Measurements from ENCODE around the gene MSLN.

- no peak for TF ChIP-seq CTCF (IDR thresholded peaks at IDR 0.05)
- no peak for TF ChIP-seq POLR2A (IDR thresholded peaks at IDR 0.05)
These were observed 26.9 kb downstream of the MSLN start for GRCh38 chr16:787321-787966.
